HAP-1 (cell line): ENCODE measurements around the gene IL22RA2.
"Not testable (repeated sequence)": the region's sequence is repeated elsewhere in the genome, so short reads cannot be mapped to it uniquely, and the experiment has no call there.

Experiments used
- DNase-seq, 2 experiments: peaks; one replicate each; pipeline ENCODE4 v3.0.0-alpha.2; 2016 to 2020; ENCODE audit warnings: low spot score in 2 of 2
- H3K27me3 ChIP-seq: fragments of 250-450 bp; sonication (Bioruptor Pico); 2 replicates; pipeline ENCODE4 v1.5.1; 2020; ENCODE audit warnings: low read depth, mild to moderate bottlenecking, moderate library complexity
- H3K36me3 ChIP-seq: fragments of 250-450 bp; sonication (Bioruptor Pico); replicated peaks from 2 replicates; pipeline ENCODE4 v1.5.1; 2020; ENCODE audit warnings: mild to moderate bottlenecking
- H3K4me1 ChIP-seq: fragments of 250-450 bp; sonication (Bioruptor Pico); 2 replicates; pipeline ENCODE4 v1.5.1; 2020; ENCODE audit warnings: mild to moderate bottlenecking
- H3K4me3 ChIP-seq: fragments of 250-450 bp; sonication (Bioruptor Pico); 2 replicates; pipeline ENCODE4 v1.5.1; 2020; ENCODE audit warnings: mild to moderate bottlenecking, moderate library complexity
- H3K9me3 ChIP-seq: fragments of 250-450 bp; sonication (Bioruptor Pico); 2 replicates; pipeline ENCODE4 v1.5.1; 2020; ENCODE audit warnings: mild to moderate bottlenecking, moderate library complexity
- in situ Hi-C: fragments of 300-500 bp; cut with MboI; formaldehyde crosslinking; loops from 3 replicates; pipeline ENCODE4 v1.14.3; 2020; ENCODE audit warnings: low sequenced_read_pairs, inconsistent platforms, mixed read lengths

The IL22RA2 gene

DNA sequence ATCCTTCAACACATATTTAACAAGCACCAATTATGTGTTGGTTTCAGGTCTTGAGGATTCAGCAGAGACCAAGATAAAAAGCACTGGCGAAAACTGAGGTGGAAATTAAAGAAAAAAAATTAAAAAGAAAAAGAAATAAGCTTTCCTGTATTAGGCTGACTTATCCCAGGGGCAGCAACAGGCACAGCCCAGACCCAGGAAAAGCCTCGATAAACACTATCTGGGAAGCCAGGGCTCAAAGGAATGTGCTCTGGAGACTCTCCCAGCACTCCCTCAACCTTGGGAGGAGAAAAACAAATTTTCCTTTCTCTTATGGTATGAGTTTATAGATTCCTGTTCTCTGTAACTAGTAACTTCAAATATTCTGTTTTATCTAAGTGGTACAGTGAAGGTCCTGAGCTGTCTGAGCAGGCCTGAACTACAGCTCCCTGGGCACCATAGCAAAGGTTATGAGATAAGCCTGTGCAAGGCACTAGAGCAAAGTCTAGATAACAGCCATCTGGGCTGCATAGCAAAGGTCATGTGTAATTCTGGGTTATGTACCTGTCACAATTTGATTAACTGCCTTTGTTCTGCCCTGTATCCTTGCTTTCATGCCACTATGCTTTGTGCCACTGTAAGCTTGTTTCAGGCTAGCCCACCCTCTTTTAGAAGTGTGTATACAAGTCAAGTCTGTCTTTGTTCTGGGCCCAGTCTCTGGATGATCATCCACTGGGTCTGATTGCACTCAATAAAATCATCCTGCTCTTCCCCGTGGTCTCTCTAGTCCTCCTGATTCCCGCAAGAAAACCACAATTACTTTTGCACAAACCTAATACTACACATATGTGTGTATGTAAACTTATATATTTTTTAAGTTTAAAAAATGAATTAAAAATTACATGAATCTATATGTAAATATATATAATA lies 54.0 kb downstream of the IL22RA2 start:
- H3K27me3 ChIP-seq: no peaks in the 10 kb centered on the region
- H3K9me3 ChIP-seq: no peaks in the 10 kb centered on the region
- DNase-seq: no peak
- H3K4me3 ChIP-seq: no peak overlapping the region
- no peaks in the 10 kb centered on the region for H3K36me3 ChIP-seq
- no peaks in the 10 kb centered on the region; the same call in 1 of the 2 replicates for H3K4me1 ChIP-seq
- in situ Hi-C loops: no loop called here

DNA sequence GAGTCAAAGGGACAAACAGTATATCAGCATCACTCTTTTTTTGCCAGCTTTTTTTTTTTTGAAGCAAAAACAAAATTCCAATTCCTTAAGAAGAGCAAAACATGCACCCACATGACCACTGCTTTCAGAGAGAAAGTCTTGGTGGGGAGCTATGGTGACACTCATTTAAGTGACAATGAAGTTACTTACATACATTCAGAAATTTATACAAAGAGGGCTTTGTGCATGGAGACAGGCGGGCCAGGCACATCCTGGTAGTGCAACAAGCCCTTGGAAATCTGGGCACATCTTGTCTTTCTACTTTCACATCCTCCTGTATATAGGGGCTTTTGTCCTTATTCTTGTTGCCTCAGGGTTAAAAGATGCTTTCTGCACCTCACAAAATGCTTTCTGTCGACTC lies 55.9 kb downstream of the IL22RA2 start:
- H3K27me3 ChIP-seq: no peaks in the 10 kb centered on the region
- H3K4me3 ChIP-seq: no peak overlapping the region
- in situ Hi-C loops: no loop called here
- H3K9me3 ChIP-seq: no peaks in the 10 kb centered on the region
- H3K4me1 ChIP-seq: no peaks in the 10 kb centered on the region; the same call in 1 of the 2 replicates
- DNase-seq: peak in 1 of 2 experiments; percentile 18
- H3K36me3 ChIP-seq: no peaks in the 10 kb centered on the region

DNA sequence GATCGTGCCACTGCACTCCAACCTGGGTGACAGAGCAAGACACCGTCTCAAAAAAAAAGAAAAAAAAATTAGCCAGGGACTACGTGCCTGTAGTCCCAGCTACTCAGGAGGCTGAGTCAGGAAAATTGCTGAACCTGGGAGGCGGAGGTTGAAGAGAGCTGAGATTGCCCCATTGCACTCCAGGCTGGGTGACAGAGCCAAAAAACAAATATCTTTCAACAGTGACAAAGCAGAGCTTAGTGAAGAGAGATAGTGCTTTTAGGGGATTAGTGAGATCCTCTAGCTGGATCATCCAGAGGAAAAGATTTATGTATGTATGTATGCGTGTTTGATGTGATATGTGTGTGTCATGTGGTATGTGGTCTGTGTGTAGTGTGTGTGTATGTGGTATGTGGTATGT lies 56.6 kb downstream of the IL22RA2 start:
- H3K4me3 ChIP-seq: no peak overlapping the region
- no peaks in the 10 kb centered on the region for H3K36me3 ChIP-seq
- in situ Hi-C loops: no loop called here
- DNase-seq: no peak
- no peaks in the 10 kb centered on the region; the same call in 1 of the 2 replicates for H3K4me1 ChIP-seq
- H3K27me3 ChIP-seq: no peaks in the 10 kb centered on the region
- H3K9me3 ChIP-seq: no peaks in the 10 kb centered on the region

DNA sequence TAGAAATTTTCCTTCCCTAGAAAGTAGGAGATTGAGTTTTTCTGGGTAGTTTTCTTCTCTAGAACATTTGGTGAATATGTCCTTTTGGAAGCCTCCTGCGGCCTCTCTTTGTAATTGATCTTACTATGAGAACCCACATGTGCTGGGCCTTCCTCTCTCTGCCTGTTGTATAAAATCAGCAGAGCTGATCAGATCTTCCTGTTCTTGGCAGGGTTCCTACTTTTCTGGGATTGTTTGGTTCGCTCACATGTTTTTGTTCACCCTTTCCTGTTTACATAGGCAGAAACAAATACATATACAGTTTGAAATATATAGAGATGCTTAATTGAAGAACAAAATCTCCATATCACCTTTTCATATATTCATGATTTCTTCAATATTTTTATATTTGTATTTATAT lies 57.8 kb downstream of the IL22RA2 start:
- DNase-seq: no peak
- Histone ChIP-seq H3K9me3 (no peaks in the 10 kb centered on the region), H3K36me3 (no peaks in the 10 kb centered on the region), H3K27me3 (no peaks in the 10 kb centered on the region), H3K4me1 (no peaks in the 10 kb centered on the region; the same call in 1 of the 2 replicates), H3K4me3 (no peak overlapping the region)
- in situ Hi-C loops: no loop called here

DNA sequence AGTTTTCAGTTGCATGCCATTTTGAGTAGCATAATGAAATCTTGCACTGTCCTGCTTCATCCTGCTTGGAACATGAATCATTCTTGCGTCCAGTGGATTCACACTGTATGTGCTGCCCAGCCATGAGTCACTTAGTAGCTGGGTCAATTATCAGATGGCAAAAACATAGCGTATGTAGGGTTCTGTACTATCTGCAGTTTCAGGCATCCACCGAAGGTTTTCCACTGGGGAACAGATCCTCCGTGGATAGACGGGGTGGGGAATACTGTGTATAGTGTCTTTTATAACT lies 61.4 kb downstream of the IL22RA2 start:
- in situ Hi-C loops: no loop called here
- no peak for DNase-seq
- Histone ChIP-seq H3K4me1 (no peaks in the 10 kb centered on the region), H3K4me3 (no peak overlapping the region), H3K36me3 (no peaks in the 10 kb centered on the region), H3K9me3 (no peaks in the 10 kb centered on the region; the same call in 1 of the 2 replicates), H3K27me3 (no peaks in the 10 kb centered on the region)

DNA sequence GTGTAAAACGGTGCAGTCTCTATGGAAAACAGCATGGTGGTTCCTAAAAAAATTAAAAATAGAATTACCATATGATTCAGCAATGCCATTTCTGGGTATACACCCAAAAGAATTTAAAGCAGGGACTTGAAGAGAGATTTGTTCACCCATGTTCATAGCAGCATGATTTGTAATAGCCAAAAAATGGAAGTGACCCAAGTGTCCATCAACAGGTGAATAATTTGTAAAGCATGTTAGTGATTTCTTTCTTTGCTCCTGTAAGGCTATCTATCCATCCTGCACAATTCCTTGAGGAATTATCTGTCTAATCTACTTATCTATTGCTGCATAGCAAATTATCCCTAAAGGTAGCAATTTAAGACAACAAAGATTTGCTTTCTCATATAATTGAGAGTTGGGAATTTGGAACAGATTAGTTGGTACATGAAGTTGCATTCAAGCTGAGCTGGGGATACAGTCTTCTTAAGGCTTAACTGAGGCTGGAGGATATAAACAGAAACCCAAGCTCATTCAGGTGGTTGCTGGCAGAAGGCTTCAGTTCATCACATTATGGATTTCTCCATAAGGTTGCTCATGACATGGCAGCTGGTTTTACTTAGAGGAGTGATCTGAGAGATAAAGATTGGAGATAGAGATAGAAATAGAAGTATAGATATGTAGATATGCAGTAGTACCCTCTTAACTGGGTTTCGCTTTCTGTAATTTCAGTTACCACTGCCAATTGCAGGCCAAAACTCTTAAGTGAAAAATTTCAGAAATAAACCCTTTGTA lies 62.0 kb downstream of the IL22RA2 start:
- H3K27me3 ChIP-seq: no peaks in the 10 kb centered on the region; the same call in 1 of the 2 replicates
- DNase-seq: no peak
- no peaks in the 10 kb centered on the region for H3K36me3 ChIP-seq
- no peak overlapping the region for H3K4me3 ChIP-seq
- no peaks in the 10 kb centered on the region; the same call in 1 of the 2 replicates for H3K9me3 ChIP-seq
- H3K4me1 ChIP-seq: no peaks in the 10 kb centered on the region
- in situ Hi-C loops: no loop called here

DNA sequence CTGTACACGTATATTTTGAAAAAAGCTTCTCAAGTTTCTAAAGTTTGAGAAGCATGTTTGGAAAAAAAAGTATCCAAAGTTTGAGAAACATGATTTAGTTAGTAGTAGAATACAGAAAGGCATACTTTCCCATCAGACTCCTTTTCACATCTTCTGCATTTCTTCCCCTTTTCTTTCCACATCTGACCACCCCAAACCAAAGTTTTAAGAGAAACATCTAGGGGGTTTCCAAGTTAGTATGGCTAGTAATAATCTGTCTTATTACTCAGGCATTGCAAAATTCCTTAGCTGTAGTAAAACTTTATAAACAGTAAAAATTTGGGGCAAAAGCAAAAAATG lies 65.7 kb downstream of the IL22RA2 start:
- no peaks in the 10 kb centered on the region for H3K36me3 ChIP-seq
- no peaks in the 10 kb centered on the region; the same call in 1 of the 2 replicates for H3K27me3 ChIP-seq
- no peak for DNase-seq
- H3K9me3 ChIP-seq: no peaks in the 10 kb centered on the region; the same call in 1 of the 2 replicates
- H3K4me3 ChIP-seq: no peak overlapping the region
- H3K4me1 ChIP-seq: no peaks in the 10 kb centered on the region
- in situ Hi-C loops: no loop called here

DNA sequence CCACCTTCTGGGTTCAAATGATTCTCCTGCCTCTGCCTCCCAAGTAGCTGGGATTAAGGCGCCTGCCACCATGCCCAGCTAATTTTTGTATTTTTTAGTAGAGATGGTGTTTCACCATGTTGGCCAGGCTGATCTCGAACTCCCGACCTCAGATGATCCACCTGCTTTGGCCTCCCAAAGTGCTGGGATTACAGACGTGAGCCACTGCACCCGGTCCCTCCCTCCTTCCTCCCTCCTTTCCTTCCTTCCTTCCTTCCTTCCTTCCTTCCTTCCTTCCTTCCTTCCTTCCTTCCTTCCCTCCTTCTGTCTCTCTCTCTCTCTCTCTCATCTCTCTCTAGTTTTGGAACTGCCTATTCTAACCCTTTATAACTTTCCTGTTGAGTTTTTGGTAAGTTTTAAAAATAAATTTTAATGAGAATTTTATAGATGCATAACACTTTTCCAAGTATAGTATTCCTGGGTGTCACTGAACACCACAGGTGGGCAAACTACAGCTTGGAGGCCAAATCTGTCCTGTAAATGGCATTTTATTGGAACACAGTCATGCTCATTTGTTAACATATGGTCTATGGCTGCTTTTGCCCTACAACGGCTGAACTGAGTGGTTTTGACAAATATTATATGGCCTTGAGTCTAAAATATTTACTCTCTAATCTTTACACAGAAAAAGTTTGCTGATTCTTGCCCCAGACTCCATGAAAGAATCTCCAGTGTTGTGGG lies 66.2 kb downstream of the IL22RA2 start:
- in situ Hi-C loops, H3K4me1 ChIP-seq, H3K4me3 ChIP-seq, DNase-seq, H3K9me3 ChIP-seq, H3K27me3 ChIP-seq, H3K36me3 ChIP-seq: not testable (repeated sequence)

DNA sequence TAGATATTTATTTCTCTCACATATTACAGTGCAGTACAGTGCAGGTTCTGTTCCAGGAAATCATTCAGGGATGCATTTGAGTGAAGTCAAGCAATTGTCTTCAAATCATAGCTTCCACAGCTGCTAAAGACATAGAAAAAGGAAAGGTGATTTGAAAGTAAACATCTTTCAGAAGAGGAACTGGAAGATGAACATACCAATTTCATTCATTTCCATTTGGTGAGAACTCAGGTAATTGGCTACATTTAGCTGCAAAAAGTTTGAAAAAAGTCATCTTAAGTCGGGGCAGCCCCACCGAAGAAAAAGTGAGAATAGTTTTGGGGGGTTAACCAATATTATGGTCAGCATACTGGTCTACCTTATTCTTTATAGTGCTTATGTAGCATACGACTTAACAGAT lies 67.3 kb downstream of the IL22RA2 start:
- peaks cover 4% of the 10 kb centered on the region for H3K4me1 ChIP-seq
- DNase-seq: no peak
- no peaks in the 10 kb centered on the region; the same call in 1 of the 2 replicates for H3K27me3 ChIP-seq
- no peaks in the 10 kb centered on the region; the same call in none of the 2 replicates for H3K9me3 ChIP-seq
- H3K4me3 ChIP-seq: no peak overlapping the region
- no peaks in the 10 kb centered on the region for H3K36me3 ChIP-seq
- in situ Hi-C loops: no loop called here

DNA sequence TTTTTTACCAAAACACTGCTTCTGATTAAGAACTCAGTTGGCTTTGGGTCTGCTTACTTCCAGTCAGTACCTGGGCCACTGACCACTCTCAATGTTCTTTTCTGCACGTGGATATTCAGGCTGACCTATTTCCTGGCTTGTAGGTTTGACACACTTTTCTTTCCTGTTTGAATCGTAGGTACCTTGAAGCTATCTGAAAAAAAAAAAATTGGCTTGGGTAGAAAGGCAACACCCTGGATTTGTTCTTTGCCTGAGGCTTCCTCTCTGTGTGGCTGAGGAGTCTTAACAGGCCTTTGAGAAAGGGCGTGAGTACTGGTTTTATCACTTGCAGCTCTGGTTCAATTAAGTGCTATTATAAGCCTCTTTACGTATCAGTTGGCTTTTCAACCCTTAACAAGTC lies 68.1 kb downstream of the IL22RA2 start:
- no peaks in the 10 kb centered on the region for H3K36me3 ChIP-seq
- no peaks in the 10 kb centered on the region; the same call in none of the 2 replicates for H3K9me3 ChIP-seq
- peaks cover 10% of the 10 kb centered on the region for H3K4me1 ChIP-seq
- no peak overlapping the region for H3K4me3 ChIP-seq
- no peak for DNase-seq
- in situ Hi-C loops: no loop called here
- no peaks in the 10 kb centered on the region; the same call in 1 of the 2 replicates for H3K27me3 ChIP-seq

DNA sequence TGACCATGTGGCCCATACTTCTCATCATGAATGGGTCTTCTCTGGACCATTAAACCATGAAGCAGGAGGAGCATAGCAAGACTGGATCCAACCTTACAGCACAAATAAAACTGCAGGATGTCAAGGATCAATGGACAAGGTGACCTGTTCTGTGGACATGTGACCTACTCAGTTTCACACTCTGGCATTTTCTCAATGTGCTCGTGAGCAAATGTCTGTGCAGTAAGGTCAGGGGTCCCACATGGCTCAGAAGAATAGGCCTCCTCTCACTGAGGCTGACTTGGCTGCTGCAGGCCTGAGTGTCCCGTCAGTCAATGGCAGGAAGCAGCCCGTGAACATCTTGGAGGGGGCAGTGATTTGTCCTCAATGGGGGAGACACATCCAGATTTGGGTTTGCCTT lies 68.5 kb downstream of the IL22RA2 start:
- Histone ChIP-seq H3K9me3 (no peaks in the 10 kb centered on the region; the same call in none of the 2 replicates), H3K4me3 (no peak overlapping the region), H3K4me1 (peaks cover 10% of the 10 kb centered on the region), H3K36me3 (no peaks in the 10 kb centered on the region), H3K27me3 (no peaks in the 10 kb centered on the region; the same call in 1 of the 2 replicates)
- no peak for DNase-seq
- in situ Hi-C loops: no loop called here

DNA sequence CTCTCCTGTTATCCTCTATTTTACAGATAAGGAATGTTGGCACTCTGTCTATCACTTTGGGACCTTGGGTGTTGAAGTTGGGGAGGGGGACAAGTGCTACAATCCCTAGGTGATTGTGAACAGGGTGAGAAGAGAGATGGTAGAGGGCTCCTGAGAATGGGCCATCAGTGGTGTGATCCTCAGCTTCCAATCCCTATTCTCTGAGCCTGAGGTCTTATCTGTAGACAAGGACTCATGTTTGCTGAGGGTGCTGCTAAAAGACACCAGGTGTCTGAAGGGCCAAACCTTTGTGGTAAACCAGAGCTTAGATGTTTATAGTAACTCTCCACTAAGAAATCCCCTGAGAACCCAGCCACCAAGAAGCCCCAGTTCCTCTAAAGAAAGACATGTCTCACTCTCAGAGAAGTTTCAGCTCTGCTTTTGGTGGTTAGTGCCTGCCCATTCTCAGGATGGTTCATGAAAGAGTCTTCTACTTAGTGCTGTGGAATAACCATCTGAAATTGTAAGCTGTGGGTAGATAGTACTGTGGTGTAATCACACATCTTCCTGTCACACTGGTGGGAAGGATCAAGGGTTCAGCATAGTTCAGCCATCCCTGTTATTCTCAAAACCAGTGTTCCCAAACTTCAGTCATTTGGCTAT lies 70.5 kb downstream of the IL22RA2 start:
- no peak for DNase-seq
- in situ Hi-C loops: no loop called here
- H3K27me3 ChIP-seq: no peaks in the 10 kb centered on the region; the same call in 1 of the 2 replicates
- H3K9me3 ChIP-seq: no peaks in the 10 kb centered on the region; the same call in none of the 2 replicates
- H3K4me3 ChIP-seq: no peak overlapping the region
- no peaks in the 10 kb centered on the region for H3K36me3 ChIP-seq
- H3K4me1 ChIP-seq: peaks cover 10% of the 10 kb centered on the region
